ENCODE measurements around the gene DLX1. TPM values are rescaled to one million over a fixed set of nuclear protein-coding genes. Genes with fewer than 3 reads are reported as not detected.

Gene DLX1
- total and polyA plus RNA-seq, 2 of the 8 experiments (the other 6 are each of a cell fraction or from before 2014, with no cell fraction given): 0.11 TPM; not detected in 1

DNA sequence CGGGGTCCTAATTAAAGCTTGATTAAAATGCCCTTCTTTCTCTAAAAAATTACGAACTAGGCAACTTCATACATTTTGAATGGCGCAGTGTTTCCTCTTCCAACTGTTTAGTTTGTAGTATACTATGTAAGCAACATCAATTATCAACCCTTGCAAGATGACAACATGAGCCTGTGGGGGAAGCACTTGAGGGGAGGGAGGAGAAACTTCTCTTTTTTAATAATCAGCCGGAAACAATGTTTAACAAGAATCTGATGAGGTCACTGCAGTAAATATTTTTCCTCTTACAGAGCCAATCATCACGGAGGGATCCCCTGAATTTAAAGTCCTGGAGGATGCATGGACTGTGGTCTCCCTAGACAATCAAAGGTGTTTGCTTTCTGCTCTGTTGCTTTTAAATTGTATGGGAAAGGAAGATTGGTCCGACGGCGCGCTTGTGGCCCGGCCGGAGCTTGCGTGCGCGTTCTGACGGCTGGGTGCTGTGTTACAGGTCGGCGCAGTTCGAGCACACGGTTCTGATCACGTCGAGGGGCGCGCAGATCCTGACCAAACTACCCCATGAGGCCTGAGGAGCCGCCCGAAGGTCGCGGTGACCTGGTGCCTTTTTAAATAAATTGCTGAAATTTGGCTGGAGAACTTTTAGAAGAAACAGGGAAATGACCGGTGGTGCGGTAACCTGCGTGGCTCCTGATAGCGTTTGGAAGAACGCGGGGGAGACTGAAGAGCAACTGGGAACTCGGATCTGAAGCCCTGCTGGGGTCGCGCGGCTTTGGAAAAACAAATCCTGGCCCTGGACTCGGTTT, 5.3 kb upstream of the DLX1 start (continued):
- peak; percentile 85 for TF ChIP-seq SUZ12 (IDR thresholded peaks at IDR 0.05; ENCODE audit: low read length)
- TF ChIP-seq POU5F1 (IDR thresholded peaks at IDR 0.05; ENCODE audit: low read depth, low read length): no peak
- no peak for TF ChIP-seq GABPA (IDR thresholded peaks at IDR 0.05; ENCODE audit: borderline replicate concordance, insufficient read depth, low read length)
- no peak for TF ChIP-seq FOSL1 (IDR thresholded peaks at IDR 0.05; ENCODE audit: insufficient read depth, low read depth, low read length)
- no peak for TF ChIP-seq JUND (IDR thresholded peaks at IDR 0.05; ENCODE audit: low read length)
- TF ChIP-seq EP300 (IDR thresholded peaks at IDR 0.05; ENCODE audit: borderline replicate concordance in 1 of 2, low read depth in 2 of 2, low read length in 2 of 2): no peak
- no peak for TF ChIP-seq ATF3 (IDR thresholded peaks at IDR 0.05; ENCODE audit: insufficient read depth, low read depth, low read length)
- TF ChIP-seq BCL11A (IDR thresholded peaks at IDR 0.05; ENCODE audit: low read depth in 2 of 2, low read length in 2 of 2): no peak
- TF ChIP-seq HDAC2 (IDR thresholded peaks at IDR 0.05; ENCODE audit: borderline replicate concordance in 1 of 2, low read depth in 2 of 2, low read length in 2 of 2): no peak
- TF ChIP-seq ASH2L (IDR thresholded peaks at IDR 0.05; ENCODE audit: low read length): no peak
- TF ChIP-seq, protein P1, sequence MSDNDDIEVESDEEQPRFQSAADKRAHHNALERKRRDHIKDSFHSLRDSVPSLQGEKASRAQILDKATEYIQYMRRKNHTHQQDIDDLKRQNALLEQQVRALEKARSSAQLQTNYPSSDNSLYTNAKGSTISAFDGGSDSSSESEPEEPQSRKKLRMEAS (IDR thresholded peaks at IDR 0.05): peak; percentile 59; the same call in 1 of the 2 replicates
- TF ChIP-seq RXRA (IDR thresholded peaks at IDR 0.05; ENCODE audit: insufficient read depth, low read depth, low read length): no peak

Data from H1 (cell line).